GM12874 (cell line): ENCODE data around the gene PALM3.

ENCODE experiments used
- CTCF ChIP-seq: IDR thresholded peaks from 2 replicates; pipeline ENCODE4 v1.5.1; 2011; ENCODE audit warnings: low read depth, mild to moderate bottlenecking, control low read depth, low read length, moderate library complexity; ENCODE audit not compliant: insufficient read depth

PALM3 gene

GRCh38 chr19:14061751-14062557 lies at the start of gene PALM3:
PALM3 (minus strand) TSS chr19:14062076; CDS start chr19:14061980, 96 bp downstream.
- TF ChIP-seq CTCF = no peak

- no peak for TF ChIP-seq CTCF
Measured at GRCh38 chr19:14111486-14111885, 49.6 kb upstream of the PALM3 start.

GRCh38 chr19:14110650-14111049 lies 48.8 kb upstream of the PALM3 start:
- TF ChIP-seq CTCF = no peak

GRCh38 chr19:14107581-14108461 lies 45.9 kb upstream of the PALM3 start:
- TF ChIP-seq CTCF = no peak

- TF ChIP-seq CTCF = no peak
Measured at GRCh38 chr19:14106840-14107239, 45.0 kb upstream of the PALM3 start.

GRCh38 chr19:14105680-14106079 lies 43.8 kb upstream of the PALM3 start:
- TF ChIP-seq CTCF = no peak

GRCh38 chr19:14103310-14103709 lies 41.4 kb upstream of the PALM3 start:
- no peak for TF ChIP-seq CTCF
